Measurements from ENCODE around the gene GBGT1. TPM values are rescaled to one million over a fixed set of nuclear protein-coding genes. Genes with fewer than 3 reads are reported as not detected.

Gene GBGT1
- total RNA-seq, 1 donor from 2014 or later, result 32.8 TPM

GRCh38 chr9:133184971-133185370, 21.3 kb upstream of the GBGT1 start:
- no peak overlapping the region for H3K4me3 Mint-ChIP-seq
- no peaks in the 10 kb centered on the region for H3K36me3 Mint-ChIP-seq
- DNase-seq (ENCODE audit: low spot score in 2 of 2, unreplicated experiment in 2 of 2), result no peak
- TF ChIP-seq CTCF (IDR thresholded peaks at IDR 0.05; ENCODE audit: unreplicated experiment), result peak; percentile 67
- no peaks in the 10 kb centered on the region for H3K9me3 Mint-ChIP-seq
- H3K27ac Mint-ChIP-seq, result no peak overlapping the region
- H3K27me3 Mint-ChIP-seq (ENCODE audit: low read depth), result peaks cover 53% of the 10 kb centered on the region
- H3K4me1 Mint-ChIP-seq, result peaks cover 2% of the 10 kb centered on the region

GRCh38 chr9:133182151-133182550, 18.4 kb upstream of the GBGT1 start:
- H3K36me3 Mint-ChIP-seq, result no peaks in the 10 kb centered on the region
- no peak overlapping the region for H3K4me3 Mint-ChIP-seq
- H3K27ac Mint-ChIP-seq, result no peak overlapping the region
- H3K4me1 Mint-ChIP-seq, result peaks cover 2% of the 10 kb centered on the region
- TF ChIP-seq CTCF (IDR thresholded peaks at IDR 0.05; ENCODE audit: unreplicated experiment), result no peak
- H3K9me3 Mint-ChIP-seq, result no peaks in the 10 kb centered on the region
- peaks cover 34% of the 10 kb centered on the region for H3K27me3 Mint-ChIP-seq (ENCODE audit: low read depth)
- DNase-seq (ENCODE audit: low spot score in 2 of 2, unreplicated experiment in 2 of 2), result no peak

- Mint-ChIP-seq H3K9me3 (no peaks in the 10 kb centered on the region), H3K36me3 (no peaks in the 10 kb centered on the region), H3K27ac (no peak overlapping the region), H3K4me1 (peaks cover 2% of the 10 kb centered on the region), H3K27me3 (ENCODE audit: low read depth) (peaks cover 32% of the 10 kb centered on the region), H3K4me3 (no peak overlapping the region)
- DNase-seq (ENCODE audit: low spot score in 2 of 2, unreplicated experiment in 2 of 2), result no peak
- TF ChIP-seq CTCF (IDR thresholded peaks at IDR 0.05; ENCODE audit: unreplicated experiment), result no peak
These were observed 17.8 kb upstream of the GBGT1 start for GRCh38 chr9:133181561-133181960.

GRCh38 chr9:133180953-133181352, 17.2 kb upstream of the GBGT1 start:
- no peak overlapping the region for H3K27ac Mint-ChIP-seq
- no peaks in the 10 kb centered on the region for H3K36me3 Mint-ChIP-seq
- no peak for DNase-seq (ENCODE audit: low spot score in 2 of 2, unreplicated experiment in 2 of 2)
- no peak for TF ChIP-seq CTCF (IDR thresholded peaks at IDR 0.05; ENCODE audit: unreplicated experiment)
- H3K4me1 Mint-ChIP-seq, result peaks cover 2% of the 10 kb centered on the region
- no peak overlapping the region for H3K4me3 Mint-ChIP-seq
- H3K27me3 Mint-ChIP-seq (ENCODE audit: low read depth), result peaks cover 30% of the 10 kb centered on the region
- no peaks in the 10 kb centered on the region for H3K9me3 Mint-ChIP-seq

- H3K27ac Mint-ChIP-seq, result no peak overlapping the region
- no peaks in the 10 kb centered on the region for H3K9me3 Mint-ChIP-seq
- TF ChIP-seq CTCF (IDR thresholded peaks at IDR 0.05; ENCODE audit: unreplicated experiment), result no peak
- H3K4me1 Mint-ChIP-seq, result peaks cover 12% of the 10 kb centered on the region
- peaks cover 17% of the 10 kb centered on the region for H3K27me3 Mint-ChIP-seq (ENCODE audit: low read depth)
- no peak for DNase-seq (ENCODE audit: low spot score in 2 of 2, unreplicated experiment in 2 of 2)
- no peaks in the 10 kb centered on the region for H3K36me3 Mint-ChIP-seq
- no peak overlapping the region for H3K4me3 Mint-ChIP-seq
These were observed 9.3 kb upstream of the GBGT1 start for GRCh38 chr9:133173056-133173455.

Measured in mesothelial cell of epicardium (in vitro differentiated cells).